A549 treated with CORT108297 at 1 μM for 4 hours (cell line): ENCODE data around the gene ZNF516. TPM values are rescaled to one million over a fixed set of nuclear protein-coding genes. Genes with fewer than 3 reads are reported as not detected.

Source experiments
- total RNA-seq: library from RNA; stranded (reverse); fragments of 200-300 nt; extraction: Qiagen RNA extraction; gene quantifications from 5 replicates; pipeline ENCODE4 v1.2.3, GENCODE V29; 2022

Gene ZNF516
- 3.0 to 5.4 TPM (median 4.5 TPM) in 5 replicates for total RNA-seq

GRCh38 chr18:76495006-76495370 is at the start of gene ZNF516:
Gene ZNF516 (minus strand): TSS chr18:76495242. CDS start chr18:76443054, 52,188 bp downstream.

